HEK293 (cell line): ENCODE data around the gene DDR1.

Source experiments
- BCL11A ChIP-seq: fragments of 450-650 bp; formaldehyde crosslinking; IDR thresholded peaks from 2 replicates; pipeline ENCODE4 v1.5.1; 2016; ENCODE audit warnings: low read depth, missing biosample characterization, missing genetic modification characterization
- BCL11B ChIP-seq: fragments of 450-650 bp; formaldehyde crosslinking; IDR thresholded peaks from 2 replicates; pipeline ENCODE4 v1.5.1; 2016; ENCODE audit warnings: low read depth, missing biosample characterization, missing genetic modification characterization
- IKZF3 ChIP-seq: fragments of 450-650 bp; IDR thresholded peaks from 2 replicates; pipeline ENCODE4 v1.5.0; 2018; ENCODE audit warnings: missing biosample characterization, mild to moderate bottlenecking, missing genetic modification characterization, moderate library complexity
- MZF1 ChIP-seq: fragments of 450-650 bp; formaldehyde crosslinking; IDR thresholded peaks from 2 replicates; pipeline ENCODE4 v1.5.1; 2017; ENCODE audit warnings: missing biosample characterization, missing genetic modification characterization, borderline replicate concordance
- PRDM2 ChIP-seq: fragments of 450-650 bp; formaldehyde crosslinking; IDR thresholded peaks from 2 replicates; pipeline ENCODE4 v1.5.1; 2016; ENCODE audit warnings: missing biosample characterization, missing genetic modification characterization, borderline replicate concordance
- REST ChIP-seq: fragments of 450-650 bp; formaldehyde crosslinking; IDR thresholded peaks from 2 replicates; pipeline ENCODE4 v1.5.1; 2016; ENCODE audit warnings: missing biosample characterization, missing genetic modification characterization
- YY1 ChIP-seq: fragments of 450-650 bp; formaldehyde crosslinking; IDR thresholded peaks from 2 replicates; pipeline ENCODE4 v1.5.1; 2018; ENCODE audit warnings: missing biosample characterization, missing genetic modification characterization
- ZNF132 ChIP-seq: fragments of 450-650 bp; formaldehyde crosslinking; IDR thresholded peaks from 2 replicates; pipeline ENCODE4 v1.5.1; 2017; ENCODE audit warnings: missing biosample characterization, missing genetic modification characterization, borderline replicate concordance
- ZNF138 ChIP-seq: fragments of 450-650 bp; formaldehyde crosslinking; IDR thresholded peaks from 2 replicates; pipeline ENCODE4 v1.5.1; 2016; ENCODE audit warnings: missing biosample characterization, missing genetic modification characterization, borderline replicate concordance
- ZNF19 ChIP-seq: fragments of 450-650 bp; formaldehyde crosslinking; IDR thresholded peaks from 2 replicates; pipeline ENCODE4; 2016; ENCODE audit warnings: missing biosample characterization, missing genetic modification characterization, low read depth
- ZNF37A ChIP-seq: fragments of 450-650 bp; IDR thresholded peaks from 2 replicates; pipeline ENCODE4 v1.5.1; 2018; ENCODE audit warnings: missing biosample characterization, missing genetic modification characterization
- ZNF549 ChIP-seq: fragments of 450-650 bp; IDR thresholded peaks from 2 replicates; pipeline ENCODE4 v1.5.1; 2018; ENCODE audit warnings: missing biosample characterization, missing genetic modification characterization, mild to moderate bottlenecking, inconsistent platforms, moderate library complexity
- ZNF621 ChIP-seq: fragments of 450-650 bp; formaldehyde crosslinking; IDR thresholded peaks from 2 replicates; pipeline ENCODE4 v1.5.1; 2017; ENCODE audit warnings: missing biosample characterization, missing genetic modification characterization
- ZNF623 ChIP-seq: fragments of 450-650 bp; formaldehyde crosslinking; IDR thresholded peaks from 2 replicates; pipeline ENCODE4 v1.5.1; 2016; ENCODE audit warnings: missing biosample characterization, missing genetic modification characterization
- ZNF704 ChIP-seq: fragments of 450-650 bp; formaldehyde crosslinking; IDR thresholded peaks from 2 replicates; pipeline ENCODE4 v1.5.1; 2016; ENCODE audit warnings: missing biosample characterization, missing genetic modification characterization
- ZSCAN16 ChIP-seq: fragments of 450-650 bp; formaldehyde crosslinking; IDR thresholded peaks from 2 replicates; pipeline ENCODE4 v1.5.1; 2016; ENCODE audit warnings: missing biosample characterization, missing genetic modification characterization
- TF ChIP-seq, protein P1 (sequence below): sonication (generic); formaldehyde crosslinking; IDR thresholded peaks from 2 replicates; pipeline ENCODE4 v1.8.1; 2022; ENCODE audit warnings: mild to moderate bottlenecking, moderate library complexity, missing genetic modification reagents
- TF ChIP-seq, protein P2 (sequence below): fragments of 450-650 bp; formaldehyde crosslinking; IDR thresholded peaks from 2 replicates; pipeline ENCODE4 v1.5.1; 2017; ENCODE audit warnings: missing biosample characterization, missing genetic modification characterization
- TF ChIP-seq, protein P3 (sequence below): fragments of 450-650 bp; formaldehyde crosslinking; IDR thresholded peaks from 2 replicates; pipeline ENCODE4 v1.5.1; 2016; ENCODE audit warnings: missing biosample characterization, missing genetic modification characterization
- TF ChIP-seq, protein P4 (sequence below): fragments of 450-650 bp; formaldehyde crosslinking; IDR thresholded peaks from 2 replicates; pipeline ENCODE4 v1.5.1; 2016; ENCODE audit warnings: missing biosample characterization, missing genetic modification characterization

Gene DDR1

GRCh38 chr6:30907758-30908591 is 23.7 kb downstream of the DDR1 start, which contains the start of gene GTF2H4 (continued):
- TF ChIP-seq, protein P1, sequence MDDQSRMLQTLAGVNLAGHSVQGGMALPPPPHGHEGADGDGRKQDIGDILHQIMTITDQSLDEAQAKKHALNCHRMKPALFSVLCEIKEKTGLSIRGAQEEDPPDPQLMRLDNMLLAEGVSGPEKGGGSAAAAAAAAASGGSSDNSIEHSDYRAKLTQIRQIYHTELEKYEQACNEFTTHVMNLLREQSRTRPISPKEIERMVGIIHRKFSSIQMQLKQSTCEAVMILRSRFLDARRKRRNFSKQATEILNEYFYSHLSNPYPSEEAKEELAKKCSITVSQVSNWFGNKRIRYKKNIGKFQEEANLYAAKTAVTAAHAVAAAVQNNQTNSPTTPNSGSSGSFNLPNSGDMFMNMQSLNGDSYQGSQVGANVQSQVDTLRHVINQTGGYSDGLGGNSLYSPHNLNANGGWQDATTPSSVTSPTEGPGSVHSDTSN: no peak
- no peak for TF ChIP-seq ZNF621 (tag by site-specific recombination)
- TF ChIP-seq REST: peak; percentile 56
- TF ChIP-seq ZNF549: no peak
- peak; percentile 84; the same call in 1 of the 2 replicates for TF ChIP-seq BCL11B (tag by site-specific recombination)
- peak; percentile 95 for TF ChIP-seq BCL11A (tag by site-specific recombination)
- peak; percentile 87 for TF ChIP-seq YY1 (tag by site-specific recombination)
- no peak for TF ChIP-seq ZNF37A (tag by site-specific recombination)
- TF ChIP-seq, protein P2, sequence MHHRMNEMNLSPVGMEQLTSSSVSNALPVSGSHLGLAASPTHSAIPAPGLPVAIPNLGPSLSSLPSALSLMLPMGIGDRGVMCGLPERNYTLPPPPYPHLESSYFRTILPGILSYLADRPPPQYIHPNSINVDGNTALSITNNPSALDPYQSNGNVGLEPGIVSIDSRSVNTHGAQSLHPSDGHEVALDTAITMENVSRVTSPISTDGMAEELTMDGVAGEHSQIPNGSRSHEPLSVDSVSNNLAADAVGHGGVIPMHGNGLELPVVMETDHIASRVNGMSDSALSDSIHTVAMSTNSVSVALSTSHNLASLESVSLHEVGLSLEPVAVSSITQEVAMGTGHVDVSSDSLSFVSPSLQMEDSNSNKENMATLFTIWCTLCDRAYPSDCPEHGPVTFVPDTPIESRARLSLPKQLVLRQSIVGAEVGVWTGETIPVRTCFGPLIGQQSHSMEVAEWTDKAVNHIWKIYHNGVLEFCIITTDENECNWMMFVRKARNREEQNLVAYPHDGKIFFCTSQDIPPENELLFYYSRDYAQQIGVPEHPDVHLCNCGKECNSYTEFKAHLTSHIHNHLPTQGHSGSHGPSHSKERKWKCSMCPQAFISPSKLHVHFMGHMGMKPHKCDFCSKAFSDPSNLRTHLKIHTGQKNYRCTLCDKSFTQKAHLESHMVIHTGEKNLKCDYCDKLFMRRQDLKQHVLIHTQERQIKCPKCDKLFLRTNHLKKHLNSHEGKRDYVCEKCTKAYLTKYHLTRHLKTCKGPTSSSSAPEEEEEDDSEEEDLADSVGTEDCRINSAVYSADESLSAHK (tag by site-specific recombination): peak; percentile 95
- TF ChIP-seq, protein P3, sequence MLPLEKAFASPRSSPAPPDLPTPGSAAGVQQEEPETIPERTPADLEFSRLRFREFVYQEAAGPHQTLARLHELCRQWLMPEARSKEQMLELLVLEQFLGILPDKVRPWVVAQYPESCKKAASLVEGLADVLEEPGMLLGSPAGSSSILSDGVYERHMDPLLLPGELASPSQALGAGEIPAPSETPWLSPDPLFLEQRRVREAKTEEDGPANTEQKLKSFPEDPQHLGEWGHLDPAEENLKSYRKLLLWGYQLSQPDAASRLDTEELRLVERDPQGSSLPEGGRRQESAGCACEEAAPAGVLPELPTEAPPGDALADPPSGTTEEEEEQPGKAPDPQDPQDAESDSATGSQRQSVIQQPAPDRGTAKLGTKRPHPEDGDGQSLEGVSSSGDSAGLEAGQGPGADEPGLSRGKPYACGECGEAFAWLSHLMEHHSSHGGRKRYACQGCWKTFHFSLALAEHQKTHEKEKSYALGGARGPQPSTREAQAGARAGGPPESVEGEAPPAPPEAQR: peak; percentile 85
- no peak; the same call in 1 of the 2 replicates for TF ChIP-seq PRDM2 (tag by site-specific recombination)
- peak; percentile 33; the same call in 1 of the 2 replicates for TF ChIP-seq ZNF623 (tag by site-specific recombination)
- no peak for TF ChIP-seq ZNF132 (tag by site-specific recombination)
- TF ChIP-seq IKZF3 (tag by site-specific recombination): peak; percentile 99
- TF ChIP-seq, protein P4, sequence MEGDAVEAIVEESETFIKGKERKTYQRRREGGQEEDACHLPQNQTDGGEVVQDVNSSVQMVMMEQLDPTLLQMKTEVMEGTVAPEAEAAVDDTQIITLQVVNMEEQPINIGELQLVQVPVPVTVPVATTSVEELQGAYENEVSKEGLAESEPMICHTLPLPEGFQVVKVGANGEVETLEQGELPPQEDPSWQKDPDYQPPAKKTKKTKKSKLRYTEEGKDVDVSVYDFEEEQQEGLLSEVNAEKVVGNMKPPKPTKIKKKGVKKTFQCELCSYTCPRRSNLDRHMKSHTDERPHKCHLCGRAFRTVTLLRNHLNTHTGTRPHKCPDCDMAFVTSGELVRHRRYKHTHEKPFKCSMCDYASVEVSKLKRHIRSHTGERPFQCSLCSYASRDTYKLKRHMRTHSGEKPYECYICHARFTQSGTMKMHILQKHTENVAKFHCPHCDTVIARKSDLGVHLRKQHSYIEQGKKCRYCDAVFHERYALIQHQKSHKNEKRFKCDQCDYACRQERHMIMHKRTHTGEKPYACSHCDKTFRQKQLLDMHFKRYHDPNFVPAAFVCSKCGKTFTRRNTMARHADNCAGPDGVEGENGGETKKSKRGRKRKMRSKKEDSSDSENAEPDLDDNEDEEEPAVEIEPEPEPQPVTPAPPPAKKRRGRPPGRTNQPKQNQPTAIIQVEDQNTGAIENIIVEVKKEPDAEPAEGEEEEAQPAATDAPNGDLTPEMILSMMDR (tag by site-specific recombination): peak; percentile 52; the same call in 1 of the 2 replicates
- no peak for TF ChIP-seq ZNF138 (tag by site-specific recombination)
- no peak for TF ChIP-seq ZNF704 (tag by site-specific recombination)
- TF ChIP-seq ZSCAN16: no peak
- TF ChIP-seq MZF1 (tag by site-specific recombination): peak; percentile 68; the same call in 1 of the 2 replicates
- TF ChIP-seq ZNF19: no peak
